GM12892 (cell line): Measurements from ENCODE around the gene SUGCT.

ENCODE experiments used
- POLR2A ChIP-seq: IDR thresholded peaks from 2 replicates; pipeline ENCODE4 v1.6.1; 2011; ENCODE audit warnings: low read depth, low read length, control low read depth
- TAF1 ChIP-seq: IDR thresholded peaks from 2 replicates; pipeline ENCODE4 v1.6.1; 2011; ENCODE audit warnings: low read depth, mild to moderate bottlenecking, control low read depth, low read length, borderline replicate concordance

DNA sequence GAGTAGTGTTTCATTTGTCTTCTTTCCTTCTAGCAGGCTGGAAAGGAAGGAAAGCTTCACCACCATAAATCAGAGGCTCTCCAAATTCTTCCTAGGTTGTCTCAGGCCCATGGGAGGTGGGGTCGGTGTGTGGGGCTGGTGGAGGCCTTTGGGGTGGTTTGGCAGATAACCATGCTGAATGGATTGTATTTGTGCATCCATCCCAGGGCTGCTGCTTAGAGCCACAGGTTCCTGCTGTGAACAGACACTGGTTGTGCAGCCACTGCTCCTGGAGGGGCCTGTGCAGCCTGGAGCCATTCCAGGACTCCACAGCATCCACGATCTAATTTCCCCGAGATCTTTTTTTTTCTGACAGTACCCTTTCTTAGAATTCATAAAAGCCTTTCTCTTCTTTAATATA is 741.8 kb downstream of the SUGCT start:
- no peak for TF ChIP-seq POLR2A
- no peak for TF ChIP-seq TAF1
